ENCODE data around the gene PPP2R5E. TPM values are rescaled to one million over a fixed set of nuclear protein-coding genes. Genes with fewer than 3 reads are reported as not detected.
"Not testable (repeated sequence)": the region's sequence is repeated elsewhere in the genome, so short reads cannot be mapped to it uniquely, and the experiment has no call there.

The PPP2R5E gene
- total RNA-seq = 10 to 100 TPM; 23.0 to 29.9 (median 23.6) TPM

- Histone ChIP-seq H3K4me1 (no peaks in the 10 kb centered on the region), H3K27me3 (no peaks in the 10 kb centered on the region), H3K4me3 (peak within 1 kb of the TSS; percentile 84 to 97 (median 88)), H3K27ac (peak within 1 kb of the TSS; percentile 88 to 92), H3K9me3 (no peaks in the 10 kb centered on the region), H3K36me3 (peaks cover 8% of the 10 kb centered on the region)
- intact Hi-C loops (cut with DNase I; ENCODE audit: low total_unique reads) = loop anchor here (5.0 kb wide), 1 partner anchor 151 kb away; no protein-coding TSS in a partner anchor
- TF ChIP-seq CTCF (IDR thresholded peaks at IDR 0.05) = no peak
- TF ChIP-seq POLR2AphosphoS5 (IDR thresholded peaks at IDR 0.05) = peak; percentile 44 to 62 (median 56)
- TF ChIP-seq POLR2A (IDR thresholded peaks at IDR 0.05) = peak; percentile 61
- DNase-seq (ENCODE audit: low spot score in 2 of 2) = peak; percentile 99
These were observed at the start of gene PPP2R5E for GRCh38 chr14:63543000-63543825. Gene PPP2R5E (minus strand): TSS chr14:63543377. CDS start chr14:63539685, 3,692 bp downstream.

- H3K4me3 ChIP-seq; DNase-seq (ENCODE audit: low spot score in 2 of 2); H3K27me3 ChIP-seq; H3K27ac ChIP-seq; H3K4me1 ChIP-seq; H3K36me3 ChIP-seq; intact Hi-C loops (cut with DNase I; ENCODE audit: low total_unique reads); H3K9me3 ChIP-seq: not testable (repeated sequence)
These were observed 39.9 kb upstream of the PPP2R5E start for GRCh38 chr14:63583046-63583445.

- intact Hi-C loops (cut with DNase I; ENCODE audit: low total_unique reads) = no loop called here
- no peaks in the 10 kb centered on the region for H3K4me1 ChIP-seq
- H3K4me3 ChIP-seq = no peak overlapping the region
- no peak for DNase-seq (ENCODE audit: low spot score in 2 of 2)
- no peaks in the 10 kb centered on the region for H3K9me3 ChIP-seq
- H3K27me3 ChIP-seq = no peaks in the 10 kb centered on the region
- H3K36me3 ChIP-seq = no peaks in the 10 kb centered on the region
- TF ChIP-seq POLR2AphosphoS5 (IDR thresholded peaks at IDR 0.05) (no peak), POLR2A (IDR thresholded peaks at IDR 0.05) (no peak), CTCF (IDR thresholded peaks at IDR 0.05) (no peak)
- no peak overlapping the region for H3K27ac ChIP-seq
These were observed 38.3 kb upstream of the PPP2R5E start for GRCh38 chr14:63581491-63581890.

GRCh38 chr14:63578300-63578699 lies 35.1 kb upstream of the PPP2R5E start:
- TF ChIP-seq CTCF (IDR thresholded peaks at IDR 0.05) (no peak), POLR2AphosphoS5 (IDR thresholded peaks at IDR 0.05) (no peak), POLR2A (IDR thresholded peaks at IDR 0.05) (no peak)
- H3K27ac ChIP-seq = no peak overlapping the region
- intact Hi-C loops (cut with DNase I; ENCODE audit: low total_unique reads) = no loop called here
- no peaks in the 10 kb centered on the region for H3K4me1 ChIP-seq
- no peak overlapping the region for H3K4me3 ChIP-seq
- H3K9me3 ChIP-seq = no peaks in the 10 kb centered on the region
- no peak for DNase-seq (ENCODE audit: low spot score in 2 of 2)
- H3K27me3 ChIP-seq = no peaks in the 10 kb centered on the region
- H3K36me3 ChIP-seq = no peaks in the 10 kb centered on the region

- TF ChIP-seq POLR2A (IDR thresholded peaks at IDR 0.05) = no peak
- no peak for TF ChIP-seq CTCF (IDR thresholded peaks at IDR 0.05)
- TF ChIP-seq POLR2AphosphoS5 (IDR thresholded peaks at IDR 0.05) = no peak
- Histone ChIP-seq H3K9me3 (no peaks in the 10 kb centered on the region), H3K4me1 (no peaks in the 10 kb centered on the region), H3K36me3 (no peaks in the 10 kb centered on the region), H3K27ac (no peak overlapping the region), H3K27me3 (no peaks in the 10 kb centered on the region), H3K4me3 (no peak overlapping the region)
- DNase-seq (ENCODE audit: low spot score in 2 of 2) = no peak
- intact Hi-C loops (cut with DNase I; ENCODE audit: low total_unique reads) = no loop called here
These were observed 30.4 kb upstream of the PPP2R5E start for GRCh38 chr14:63573581-63573980.

All from breast epithelium (tissue), 4 donors.